ENCODE data around the gene NANOS2. TPM values are rescaled to one million over a fixed set of nuclear protein-coding genes. Genes with fewer than 3 reads are reported as not detected.

The NANOS2 gene
- total RNA-seq, 2 donors from 2014 or later: not detected

- H3K4me3 ChIP-seq: no peak overlapping the region
- intact Hi-C loops (cut with DNase I): no loop called here
- DNase-seq: no peak
- no peaks in the 10 kb centered on the region for H3K4me1 ChIP-seq
- H3K9ac ChIP-seq (ENCODE audit: low read depth in 2 of 2, low read length in 2 of 2): no peak overlapping the region
- peaks cover 9% of the 10 kb centered on the region for H3K27me3 ChIP-seq
- no peak for TF ChIP-seq CTCF (IDR thresholded peaks at IDR 0.05)
- no peaks in the 10 kb centered on the region for H3K9me3 ChIP-seq
- H3K36me3 ChIP-seq: no peaks in the 10 kb centered on the region
- no peak overlapping the region for H3K27ac ChIP-seq
Measured at GRCh38 chr19:45952341-45952685, 37.7 kb upstream of the NANOS2 start.

DNA sequence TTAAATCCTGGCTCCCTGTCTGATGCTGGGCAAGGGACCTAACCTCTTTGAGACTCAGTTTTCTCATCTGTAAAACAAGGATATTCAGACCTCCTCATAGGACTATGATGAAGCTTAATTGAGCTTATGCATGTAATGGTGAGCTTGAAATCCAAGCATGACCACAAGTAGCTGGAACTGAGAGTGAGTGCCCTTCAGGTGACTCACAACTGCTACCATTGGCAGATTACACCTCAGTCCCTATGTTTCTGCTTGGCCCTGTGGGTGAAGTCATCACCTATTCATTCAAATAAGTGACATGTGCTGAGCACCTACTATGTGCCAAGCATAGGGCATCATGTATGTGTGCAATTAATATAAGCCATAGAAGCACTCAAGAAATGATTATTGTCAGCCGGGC lies 33.3 kb upstream of the NANOS2 start:
- Histone ChIP-seq H3K36me3 (no peaks in the 10 kb centered on the region), H3K9me3 (no peaks in the 10 kb centered on the region), H3K4me3 (no peak overlapping the region), H3K27me3 (peaks cover 2% of the 10 kb centered on the region), H3K4me1 (no peaks in the 10 kb centered on the region), H3K27ac (no peak overlapping the region), H3K9ac (ENCODE audit: low read depth in 2 of 2, low read length in 2 of 2) (no peak overlapping the region)
- intact Hi-C loops (cut with DNase I): no loop called here
- TF ChIP-seq CTCF (IDR thresholded peaks at IDR 0.05): no peak
- no peak for DNase-seq

DNA sequence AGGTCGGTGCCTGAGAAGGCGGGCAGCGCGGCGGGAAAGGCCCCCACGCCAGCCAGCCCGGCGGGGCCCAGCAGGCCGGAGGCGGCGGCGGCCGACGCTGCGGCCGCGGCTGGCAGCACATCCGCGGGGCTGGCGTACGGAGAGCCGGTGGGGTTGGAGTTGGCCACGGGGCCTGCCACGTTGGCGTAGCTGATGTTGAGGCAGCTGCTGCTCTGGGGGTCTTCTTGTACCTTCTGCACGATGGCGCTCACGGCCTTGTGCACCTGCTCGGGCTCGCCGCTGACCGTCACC lies 25.9 kb upstream of the NANOS2 start:
- TF ChIP-seq CTCF (IDR thresholded peaks at IDR 0.05): no peak
- no peak for DNase-seq

GRCh38 chr19:45939792-45940514 lies 25.4 kb upstream of the NANOS2 start:
- no peak overlapping the region for H3K9ac ChIP-seq (ENCODE audit: low read depth in 2 of 2, low read length in 2 of 2)
- H3K36me3 ChIP-seq: no peaks in the 10 kb centered on the region
- TF ChIP-seq CTCF (IDR thresholded peaks at IDR 0.05): no peak
- intact Hi-C loops (cut with DNase I): no loop called here
- no peak overlapping the region for H3K4me3 ChIP-seq
- no peak for DNase-seq
- no peaks in the 10 kb centered on the region for H3K9me3 ChIP-seq
- no peak overlapping the region for H3K27ac ChIP-seq
- no peaks in the 10 kb centered on the region for H3K4me1 ChIP-seq
- H3K27me3 ChIP-seq: peaks cover 6% of the 10 kb centered on the region

More for the DNA sequence above, 25.9 kb upstream of the NANOS2 start:
- H3K4me3 ChIP-seq: no peak overlapping the region
- H3K27me3 ChIP-seq: peaks cover 6% of the 10 kb centered on the region
- no peaks in the 10 kb centered on the region for H3K4me1 ChIP-seq
- no peak overlapping the region for H3K9ac ChIP-seq (ENCODE audit: low read depth in 2 of 2, low read length in 2 of 2)
- intact Hi-C loops (cut with DNase I): no loop called here
- no peaks in the 10 kb centered on the region for H3K36me3 ChIP-seq
- H3K27ac ChIP-seq: no peak overlapping the region
- H3K9me3 ChIP-seq: no peaks in the 10 kb centered on the region

GRCh38 chr19:45938733-45939319 lies 24.2 kb upstream of the NANOS2 start:
- H3K4me3 ChIP-seq: no peak overlapping the region
- H3K9ac ChIP-seq (ENCODE audit: low read depth in 2 of 2, low read length in 2 of 2): no peak overlapping the region
- no peak for TF ChIP-seq CTCF (IDR thresholded peaks at IDR 0.05)
- intact Hi-C loops (cut with DNase I): no loop called here
- H3K27ac ChIP-seq: no peak overlapping the region
- H3K27me3 ChIP-seq: peaks cover 6% of the 10 kb centered on the region
- no peak for DNase-seq
- no peaks in the 10 kb centered on the region for H3K9me3 ChIP-seq
- H3K4me1 ChIP-seq: no peaks in the 10 kb centered on the region
- no peaks in the 10 kb centered on the region for H3K36me3 ChIP-seq

All from colonic mucosa (tissue), 4 donors.